Activated naive CD4-positive, alpha-beta T cell treated with anti-CD3 and anti-CD28 coated beads for 36 hours (primary cell): ENCODE results near the gene DNER. TPM values are rescaled to one million over a fixed set of nuclear protein-coding genes. Genes with fewer than 3 reads are reported as not detected.
"Not testable (repeated sequence)": the region's sequence is repeated elsewhere in the genome, so short reads cannot be mapped to it uniquely, and the experiment has no call there.

Experiments used
- CTCF ChIA-PET: fragments of 350-600 bp; sonication (Branson Sonifier 250); formaldehyde crosslinking; loops from one replicate; lab custom pipeline; 2021; ENCODE audit warnings: antibody characterized with exemption; lab: Charles Lee
- DNase-seq: peaks from one replicate; pipeline ENCODE4 v3.0.0-alpha.2; 2020
- H3K27ac Mint-ChIP-seq: one replicate; pipeline ENCODE4 v1.8.0; 2021; ENCODE audit warnings: mild to moderate bottlenecking, mixed read lengths
- H3K27me3 Mint-ChIP-seq: one replicate; pipeline ENCODE4 v1.8.0; 2021; ENCODE audit warnings: low read depth, mixed read lengths
- H3K36me3 Mint-ChIP-seq: one replicate; pipeline ENCODE4 v1.8.0; 2021; ENCODE audit warnings: low read depth, mixed read lengths
- H3K4me1 Mint-ChIP-seq: one replicate; pipeline ENCODE4 v1.8.0; 2021; ENCODE audit warnings: low read depth, mixed read lengths
- H3K4me3 Mint-ChIP-seq: one replicate; pipeline ENCODE4 v1.8.0; 2021; ENCODE audit warnings: mild to moderate bottlenecking, moderate library complexity, mixed read lengths
- H3K9me3 Mint-ChIP-seq: one replicate; pipeline ENCODE4 v1.8.0; 2021; ENCODE audit warnings: mixed read lengths
- intact Hi-C: fragments of 100-400 bp; cut with micrococcal nuclease; formaldehyde crosslinking; loops from one replicate; pipeline ENCODE4 v1.15.1; 2023
- total RNA-seq, 2 experiments: library from RNA; stranded (reverse); gene quantifications; one replicate each; pipeline ENCODE4 v1.2.3, GENCODE V29; 2021

DNER gene, protein sequence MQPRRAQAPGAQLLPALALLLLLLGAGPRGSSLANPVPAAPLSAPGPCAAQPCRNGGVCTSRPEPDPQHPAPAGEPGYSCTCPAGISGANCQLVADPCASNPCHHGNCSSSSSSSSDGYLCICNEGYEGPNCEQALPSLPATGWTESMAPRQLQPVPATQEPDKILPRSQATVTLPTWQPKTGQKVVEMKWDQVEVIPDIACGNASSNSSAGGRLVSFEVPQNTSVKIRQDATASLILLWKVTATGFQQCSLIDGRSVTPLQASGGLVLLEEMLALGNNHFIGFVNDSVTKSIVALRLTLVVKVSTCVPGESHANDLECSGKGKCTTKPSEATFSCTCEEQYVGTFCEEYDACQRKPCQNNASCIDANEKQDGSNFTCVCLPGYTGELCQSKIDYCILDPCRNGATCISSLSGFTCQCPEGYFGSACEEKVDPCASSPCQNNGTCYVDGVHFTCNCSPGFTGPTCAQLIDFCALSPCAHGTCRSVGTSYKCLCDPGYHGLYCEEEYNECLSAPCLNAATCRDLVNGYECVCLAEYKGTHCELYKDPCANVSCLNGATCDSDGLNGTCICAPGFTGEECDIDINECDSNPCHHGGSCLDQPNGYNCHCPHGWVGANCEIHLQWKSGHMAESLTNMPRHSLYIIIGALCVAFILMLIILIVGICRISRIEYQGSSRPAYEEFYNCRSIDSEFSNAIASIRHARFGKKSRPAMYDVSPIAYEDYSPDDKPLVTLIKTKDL
- total RNA-seq = not detected

- intact Hi-C loops = loop anchor here (2.0 to 10.0 kb wide), 4 partner anchors 209 to 1669 kb away; partner anchors contain the start of genes FBXO36 and TRIP12
- peak within 1 kb of the TSS; percentile 42 for H3K4me3 Mint-ChIP-seq
Measured at GRCh38 chr2:229714080-229714735, at the start of gene DNER. Gene DNER, minus strand, starts transcription at chr2:229714555. Its CDS starts 132 bp downstream, at chr2:229714423.

GRCh38 chr2:229761663-229762062, 47.3 kb upstream of the DNER start:
- no peaks in the 10 kb centered on the region for H3K27me3 Mint-ChIP-seq
- DNase-seq = no peak
- CTCF ChIA-PET = no interaction called here

More at GRCh38 chr2:229714080-229714735, at the start of gene DNER:
- CTCF ChIA-PET = interaction anchor here (0.6 to 1.6 kb wide), 3 partner anchors 136 to 1661 kb away, joined by 3 read pairs; no protein-coding TSS in a partner anchor
- H3K9me3 Mint-ChIP-seq = no peaks in the 10 kb centered on the region
- H3K27ac Mint-ChIP-seq = no peak within 1 kb of the TSS
- H3K4me1 Mint-ChIP-seq = peaks cover 11% of the 10 kb centered on the region
- H3K27me3 Mint-ChIP-seq = peaks cover 58% of the 10 kb centered on the region
- no peaks in the 10 kb centered on the region for H3K36me3 Mint-ChIP-seq
- DNase-seq = peak; percentile 58

DNA sequence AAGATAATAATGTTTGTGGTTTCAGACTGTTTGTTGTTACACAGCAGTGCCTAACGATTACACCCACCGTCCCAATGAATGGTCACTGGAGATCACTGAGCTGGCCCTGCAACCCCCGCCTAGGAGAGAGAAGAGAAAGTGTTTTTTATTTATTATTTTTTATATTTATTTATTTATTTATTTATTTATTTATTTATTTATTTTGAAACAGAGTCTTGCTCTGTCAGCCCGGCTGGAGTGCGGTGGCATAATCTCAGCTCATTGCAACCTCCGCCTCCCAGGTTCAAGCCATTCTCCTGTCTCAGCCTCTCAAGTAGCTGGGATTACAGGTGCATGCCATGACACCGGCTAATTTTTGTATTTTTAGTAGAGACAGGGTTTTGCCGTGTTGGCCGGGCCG, 43.1 kb upstream of the DNER start:
- intact Hi-C loops, H3K36me3 Mint-ChIP-seq, H3K27me3 Mint-ChIP-seq, H3K4me1 Mint-ChIP-seq, CTCF ChIA-PET, H3K27ac Mint-ChIP-seq, H3K9me3 Mint-ChIP-seq, DNase-seq, H3K4me3 Mint-ChIP-seq: not testable (repeated sequence)

More at GRCh38 chr2:229761663-229762062, 47.3 kb upstream of the DNER start:
- intact Hi-C loops = no loop called here
- Mint-ChIP-seq H3K4me1 (no peaks in the 10 kb centered on the region), H3K9me3 (no peaks in the 10 kb centered on the region), H3K36me3 (peaks cover 14% of the 10 kb centered on the region), H3K27ac (no peak overlapping the region), H3K4me3 (no peak overlapping the region)

DNA sequence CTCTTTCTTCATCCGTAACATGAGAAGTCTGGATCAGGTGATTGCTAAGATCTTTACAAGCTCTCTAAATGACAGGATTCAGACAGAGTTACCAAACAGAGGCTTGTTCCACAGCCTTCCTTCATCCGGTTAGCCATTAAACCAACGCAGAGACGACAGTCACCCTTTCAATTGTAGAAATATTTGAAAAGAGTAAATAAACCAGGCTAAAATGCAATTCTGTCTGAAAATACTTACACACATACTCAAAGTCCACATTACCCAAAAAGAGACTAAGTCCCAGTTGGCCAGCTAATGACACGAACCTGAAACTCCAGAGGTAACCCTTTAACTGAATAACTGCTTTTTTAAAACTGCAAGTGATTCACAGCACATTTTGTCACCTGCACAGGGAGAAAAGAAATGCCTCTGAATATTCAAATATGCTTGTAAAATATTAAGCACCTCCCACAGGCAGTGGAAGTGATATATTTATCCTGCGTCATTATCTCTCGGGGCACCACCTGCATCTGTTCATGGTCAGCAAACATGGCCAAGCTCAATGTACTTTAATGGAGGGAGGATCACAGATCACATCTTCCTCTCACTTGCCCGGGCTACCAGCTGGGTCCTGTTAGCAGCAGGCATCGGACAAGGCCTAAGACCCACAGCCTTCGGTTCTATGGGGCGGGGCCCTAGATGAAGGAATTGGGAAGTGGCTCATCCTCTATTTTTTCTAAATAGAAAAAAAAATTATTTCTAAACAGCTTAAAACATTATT, 38.8 kb upstream of the DNER start:
- H3K36me3 Mint-ChIP-seq = no peaks in the 10 kb centered on the region
- H3K4me1 Mint-ChIP-seq = peaks cover 3% of the 10 kb centered on the region
- CTCF ChIA-PET = no interaction called here
- H3K4me3 Mint-ChIP-seq = no peak overlapping the region
- intact Hi-C loops = no loop called here
- H3K27ac Mint-ChIP-seq = no peak overlapping the region
- no peak for DNase-seq
- H3K9me3 Mint-ChIP-seq = no peaks in the 10 kb centered on the region
- no peaks in the 10 kb centered on the region for H3K27me3 Mint-ChIP-seq

DNA sequence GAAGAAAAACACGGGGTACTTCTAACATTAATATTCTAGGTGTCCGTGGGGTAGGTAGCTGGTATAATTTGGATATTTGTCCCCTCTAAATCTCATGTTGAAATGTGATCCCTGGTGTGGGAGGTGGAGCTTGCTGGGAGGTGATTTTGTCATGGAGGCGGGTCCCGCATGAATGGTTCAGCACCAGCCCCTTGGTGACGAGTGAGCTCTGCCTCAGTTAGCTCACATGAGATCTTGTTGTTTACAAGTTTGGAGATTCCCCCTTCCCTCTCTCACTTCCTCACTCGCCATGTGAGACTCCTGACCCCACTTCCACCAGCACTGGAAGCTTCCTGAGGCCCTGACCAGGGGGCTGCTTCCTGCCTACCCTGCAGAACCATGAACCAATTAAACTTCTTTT, 35.4 kb upstream of the DNER start:
- Mint-ChIP-seq H3K4me1 (peaks cover 3% of the 10 kb centered on the region), H3K4me3 (no peak overlapping the region), H3K27me3 (no peaks in the 10 kb centered on the region), H3K9me3 (no peaks in the 10 kb centered on the region), H3K36me3 (no peaks in the 10 kb centered on the region), H3K27ac (no peak overlapping the region)
- DNase-seq = no peak
- intact Hi-C loops = no loop called here
- CTCF ChIA-PET = no interaction called here

GRCh38 chr2:229748950-229749349, 34.6 kb upstream of the DNER start:
- intact Hi-C loops = no loop called here
- no peak for DNase-seq
- Mint-ChIP-seq H3K27me3 (no peaks in the 10 kb centered on the region), H3K36me3 (no peaks in the 10 kb centered on the region), H3K27ac (no peak overlapping the region), H3K9me3 (no peaks in the 10 kb centered on the region), H3K4me3 (no peak overlapping the region), H3K4me1 (peaks cover 3% of the 10 kb centered on the region)
- CTCF ChIA-PET = no interaction called here

GRCh38 chr2:229742691-229743090, 28.3 kb upstream of the DNER start:
- DNase-seq, H3K4me3 Mint-ChIP-seq, H3K27ac Mint-ChIP-seq, intact Hi-C loops, CTCF ChIA-PET, H3K4me1 Mint-ChIP-seq, H3K36me3 Mint-ChIP-seq, H3K27me3 Mint-ChIP-seq: not testable (repeated sequence)
- H3K9me3 Mint-ChIP-seq = peaks cover 15% of the 10 kb centered on the region

- peaks cover 23% of the 10 kb centered on the region for H3K9me3 Mint-ChIP-seq
- no peaks in the 10 kb centered on the region for H3K27me3 Mint-ChIP-seq
- DNase-seq = no peak
- H3K4me1 Mint-ChIP-seq = no peaks in the 10 kb centered on the region
- intact Hi-C loops = no loop called here
- H3K4me3 Mint-ChIP-seq = no peak overlapping the region
- CTCF ChIA-PET = no interaction called here
- H3K27ac Mint-ChIP-seq = no peak overlapping the region
- H3K36me3 Mint-ChIP-seq = peaks cover 4% of the 10 kb centered on the region
Measured at GRCh38 chr2:229740279-229740678, 25.9 kb upstream of the DNER start.

DNA sequence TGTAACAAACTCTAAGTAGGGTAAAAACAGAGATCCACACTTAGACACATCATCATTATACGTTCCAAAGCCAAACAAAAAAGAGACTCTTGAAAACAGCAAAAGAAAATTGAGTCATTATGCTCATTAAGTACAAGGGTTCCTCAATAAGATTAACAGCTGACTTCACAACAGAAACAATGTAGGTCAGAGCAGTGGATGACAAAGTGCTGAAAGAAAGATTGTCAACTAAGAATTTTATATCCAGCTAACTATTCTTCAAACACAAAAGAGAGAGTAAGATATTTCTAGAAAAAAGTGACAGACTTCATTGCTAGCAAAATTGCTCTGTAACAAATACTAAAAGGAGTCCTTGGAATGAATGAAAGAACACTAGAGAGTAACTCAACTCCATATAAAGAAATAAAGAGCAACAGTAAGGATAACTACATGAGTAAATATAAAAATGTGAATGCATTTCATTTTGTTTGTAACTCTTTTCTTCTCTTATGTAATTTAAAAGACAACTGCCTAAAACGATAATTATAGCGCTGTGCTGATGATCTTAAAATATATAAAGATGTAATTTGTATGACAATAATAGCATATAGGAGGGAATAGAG, 23.8 kb upstream of the DNER start:
- intact Hi-C loops = no loop called here
- Mint-ChIP-seq H3K27me3 (no peaks in the 10 kb centered on the region), H3K4me3 (no peak overlapping the region), H3K4me1 (no peaks in the 10 kb centered on the region), H3K9me3 (peaks cover 23% of the 10 kb centered on the region), H3K27ac (no peak overlapping the region), H3K36me3 (peaks cover 4% of the 10 kb centered on the region)
- no peak for DNase-seq
- CTCF ChIA-PET = no interaction called here

- Mint-ChIP-seq H3K36me3 (peaks cover 4% of the 10 kb centered on the region), H3K4me1 (no peaks in the 10 kb centered on the region), H3K27me3 (no peaks in the 10 kb centered on the region), H3K9me3 (peaks cover 21% of the 10 kb centered on the region), H3K27ac (no peak overlapping the region), H3K4me3 (no peak overlapping the region)
- CTCF ChIA-PET = no interaction called here
- intact Hi-C loops = no loop called here
- DNase-seq = no peak
Measured at GRCh38 chr2:229734410-229734809, 20.1 kb upstream of the DNER start.

DNA sequence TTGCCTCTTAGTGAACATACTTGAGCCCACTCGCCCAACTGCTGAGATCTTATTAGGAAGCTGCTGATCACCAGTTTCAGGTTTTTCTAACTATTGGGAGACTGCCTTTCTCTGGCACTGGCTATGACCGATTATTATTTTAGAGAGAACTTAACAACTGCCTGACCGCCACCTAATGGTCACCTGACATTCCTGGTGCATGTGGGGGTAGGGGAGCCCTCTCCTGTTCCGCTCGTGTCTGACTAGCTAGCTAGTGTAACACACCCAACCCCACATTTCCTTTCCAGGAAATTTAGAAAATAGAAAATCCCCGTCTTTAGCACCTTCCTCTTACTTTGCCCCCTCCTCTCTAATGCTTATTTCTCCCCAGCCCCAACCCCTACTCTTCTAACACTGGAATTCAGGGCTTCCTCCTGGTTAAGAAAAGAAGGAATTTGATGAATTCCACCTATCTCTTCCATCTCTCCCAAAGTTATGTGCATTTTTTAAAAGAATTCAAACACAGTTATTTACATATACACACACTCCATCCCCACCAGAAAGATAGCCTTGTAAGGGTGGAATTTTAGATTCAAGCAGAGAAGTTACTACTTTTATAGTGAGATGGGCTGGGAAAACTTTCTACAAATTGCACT, 19.4 kb upstream of the DNER start:
- Mint-ChIP-seq H3K27ac (no peak overlapping the region), H3K4me3 (no peak overlapping the region), H3K27me3 (no peaks in the 10 kb centered on the region), H3K36me3 (no peaks in the 10 kb centered on the region), H3K9me3 (peaks cover 16% of the 10 kb centered on the region), H3K4me1 (no peaks in the 10 kb centered on the region)
- intact Hi-C loops = no loop called here
- no peak for DNase-seq
- CTCF ChIA-PET = no interaction called here
